ENCODE data around the gene MYO5A.
"Not testable (repeated sequence)": the region's sequence is repeated elsewhere in the genome, so short reads cannot be mapped to it uniquely, and the experiment has no call there.

The MYO5A gene

DNA sequence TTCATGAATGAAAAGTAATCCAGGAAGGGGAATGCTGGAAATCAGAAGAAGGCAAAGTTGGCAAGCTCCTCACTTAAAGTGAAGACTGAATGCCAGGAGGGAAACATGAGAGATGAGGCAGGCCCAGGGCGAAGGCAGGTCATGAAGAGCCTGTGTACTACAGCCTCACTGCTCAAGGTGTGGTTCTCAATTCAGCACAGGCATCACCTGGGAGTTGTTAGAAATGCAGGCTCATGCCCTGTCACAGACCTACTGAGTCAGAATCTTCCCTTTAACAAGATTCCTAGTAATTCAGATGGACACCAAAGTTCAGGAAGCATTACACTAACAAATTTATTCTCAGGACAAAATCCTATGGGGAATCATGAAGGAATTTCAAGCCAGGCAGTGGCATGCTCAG is 14.2 kb downstream of the MYO5A start:
- H3F3A ChIP-seq (ENCODE audit: low read depth), result no peaks in the 10 kb centered on the region
- no peaks in the 10 kb centered on the region for H3K36me3 ChIP-seq (ENCODE audit: insufficient read depth, low read length)
- H2AFZ ChIP-seq (ENCODE audit: low read length), result no peak overlapping the region
- H3K4me3 ChIP-seq (ENCODE audit: low read length, poor library complexity, severe bottlenecking), result no peak overlapping the region
- no peak overlapping the region for H3K9ac ChIP-seq (ENCODE audit: low read depth, low read length, poor library complexity, severe bottlenecking)
- no peaks in the 10 kb centered on the region for H3K9me3 ChIP-seq (ENCODE audit: insufficient read depth, low read depth, low read length)
- H3K27me3 ChIP-seq (ENCODE audit: insufficient read depth, low read length, poor library complexity, severe bottlenecking), result no peaks in the 10 kb centered on the region
- no peaks in the 10 kb centered on the region for H4K20me1 ChIP-seq (ENCODE audit: insufficient read depth, low read length, poor library complexity, severe bottlenecking)
- no peaks in the 10 kb centered on the region for H3K9me2 ChIP-seq (replicated peaks; ENCODE audit: low read depth, low read length)
- peaks cover 59% of the 10 kb centered on the region for H3K79me2 ChIP-seq (ENCODE audit: insufficient read depth, low read length)
- TF ChIP-seq, protein P1, sequence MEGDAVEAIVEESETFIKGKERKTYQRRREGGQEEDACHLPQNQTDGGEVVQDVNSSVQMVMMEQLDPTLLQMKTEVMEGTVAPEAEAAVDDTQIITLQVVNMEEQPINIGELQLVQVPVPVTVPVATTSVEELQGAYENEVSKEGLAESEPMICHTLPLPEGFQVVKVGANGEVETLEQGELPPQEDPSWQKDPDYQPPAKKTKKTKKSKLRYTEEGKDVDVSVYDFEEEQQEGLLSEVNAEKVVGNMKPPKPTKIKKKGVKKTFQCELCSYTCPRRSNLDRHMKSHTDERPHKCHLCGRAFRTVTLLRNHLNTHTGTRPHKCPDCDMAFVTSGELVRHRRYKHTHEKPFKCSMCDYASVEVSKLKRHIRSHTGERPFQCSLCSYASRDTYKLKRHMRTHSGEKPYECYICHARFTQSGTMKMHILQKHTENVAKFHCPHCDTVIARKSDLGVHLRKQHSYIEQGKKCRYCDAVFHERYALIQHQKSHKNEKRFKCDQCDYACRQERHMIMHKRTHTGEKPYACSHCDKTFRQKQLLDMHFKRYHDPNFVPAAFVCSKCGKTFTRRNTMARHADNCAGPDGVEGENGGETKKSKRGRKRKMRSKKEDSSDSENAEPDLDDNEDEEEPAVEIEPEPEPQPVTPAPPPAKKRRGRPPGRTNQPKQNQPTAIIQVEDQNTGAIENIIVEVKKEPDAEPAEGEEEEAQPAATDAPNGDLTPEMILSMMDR (conservative IDR thresholded peaks at IDR 0.05; ENCODE audit: low read length), result no peak
- TF ChIP-seq EZH2phosphoT487 (IDR thresholded peaks at IDR 0.05; ENCODE audit: borderline replicate concordance), result no peak
- peaks cover 17% of the 10 kb centered on the region for H3K4me1 ChIP-seq (ENCODE audit: insufficient read depth, low read length, poor library complexity, severe bottlenecking)
- no peak overlapping the region for H3K4me2 ChIP-seq (ENCODE audit: low read depth, low read length, poor library complexity, severe bottlenecking)

DNA sequence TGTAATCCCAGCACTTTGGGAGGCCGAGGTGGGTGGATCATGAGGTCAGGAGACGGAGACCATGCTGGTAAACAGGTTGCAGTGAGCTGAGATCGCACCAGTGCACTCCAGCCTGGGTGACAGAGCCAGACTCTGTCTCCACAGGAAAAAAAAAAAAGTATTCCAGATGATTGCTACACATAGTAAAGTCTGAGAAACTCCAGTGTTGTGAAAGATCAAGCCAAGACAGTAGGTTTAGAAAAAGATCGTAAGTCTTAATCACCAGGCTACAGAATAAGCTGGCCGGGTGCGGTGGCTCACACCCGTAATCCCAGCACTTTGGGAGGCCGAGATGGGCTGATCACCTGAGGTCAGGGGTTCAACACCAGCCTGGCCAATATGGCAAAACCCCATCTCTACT is 15.8 kb downstream of the MYO5A start:
- not testable (repeated sequence) for H3K9ac ChIP-seq (ENCODE audit: low read depth, low read length, poor library complexity, severe bottlenecking); H3K27me3 ChIP-seq (ENCODE audit: insufficient read depth, low read length, poor library complexity, severe bottlenecking); H3F3A ChIP-seq (ENCODE audit: low read depth); H3K9me2 ChIP-seq (replicated peaks; ENCODE audit: low read depth, low read length); H3K4me2 ChIP-seq (ENCODE audit: low read depth, low read length, poor library complexity, severe bottlenecking); H4K20me1 ChIP-seq (ENCODE audit: insufficient read depth, low read length, poor library complexity, severe bottlenecking); H3K4me3 ChIP-seq (ENCODE audit: low read length, poor library complexity, severe bottlenecking); H3K36me3 ChIP-seq (ENCODE audit: insufficient read depth, low read length); H2AFZ ChIP-seq (ENCODE audit: low read length); H3K4me1 ChIP-seq (ENCODE audit: insufficient read depth, low read length, poor library complexity, severe bottlenecking); H3K9me3 ChIP-seq (ENCODE audit: insufficient read depth, low read depth, low read length)
- peaks cover 60% of the 10 kb centered on the region for H3K79me2 ChIP-seq (ENCODE audit: insufficient read depth, low read length)

DNA sequence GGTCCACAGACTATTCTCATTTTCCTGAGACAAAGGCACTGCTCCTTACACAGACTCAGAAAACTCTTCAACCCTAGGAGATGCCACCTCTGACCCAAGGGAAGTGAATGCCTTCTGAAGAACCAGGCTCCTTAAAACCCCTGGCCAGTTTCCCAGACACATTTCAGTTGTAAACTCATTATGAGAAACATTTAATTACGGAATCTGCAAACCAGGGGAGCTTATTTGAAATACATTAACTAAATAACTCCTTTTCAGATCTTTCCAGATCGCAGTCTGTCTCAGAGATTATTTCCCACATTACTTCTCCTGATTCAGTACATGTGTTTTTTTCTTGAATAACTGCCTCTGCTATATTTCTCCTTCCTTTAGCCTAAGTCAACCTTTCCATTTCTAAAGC is 17.6 kb downstream of the MYO5A start:
- Histone ChIP-seq H3K4me3 (ENCODE audit: low read length, poor library complexity, severe bottlenecking) (no peak overlapping the region), H3K36me3 (ENCODE audit: insufficient read depth, low read length) (no peaks in the 10 kb centered on the region), H3K9ac (ENCODE audit: low read depth, low read length, poor library complexity, severe bottlenecking) (no peak overlapping the region), H4K20me1 (ENCODE audit: insufficient read depth, low read length, poor library complexity, severe bottlenecking) (no peaks in the 10 kb centered on the region), H2AFZ (ENCODE audit: low read length) (no peak overlapping the region), H3K9me3 (ENCODE audit: insufficient read depth, low read depth, low read length) (no peaks in the 10 kb centered on the region), H3F3A (ENCODE audit: low read depth) (no peaks in the 10 kb centered on the region), H3K4me2 (ENCODE audit: low read depth, low read length, poor library complexity, severe bottlenecking) (no peak overlapping the region), H3K4me1 (ENCODE audit: insufficient read depth, low read length, poor library complexity, severe bottlenecking) (peaks cover 4% of the 10 kb centered on the region), H3K9me2 (replicated peaks; ENCODE audit: low read depth, low read length) (no peaks in the 10 kb centered on the region), H3K27me3 (ENCODE audit: insufficient read depth, low read length, poor library complexity, severe bottlenecking) (no peaks in the 10 kb centered on the region), H3K79me2 (ENCODE audit: insufficient read depth, low read length) (peaks cover 55% of the 10 kb centered on the region)
- no peak for TF ChIP-seq EZH2phosphoT487 (IDR thresholded peaks at IDR 0.05; ENCODE audit: borderline replicate concordance)
- TF ChIP-seq, protein P1 (conservative IDR thresholded peaks at IDR 0.05; ENCODE audit: low read length), result no peak

DNA sequence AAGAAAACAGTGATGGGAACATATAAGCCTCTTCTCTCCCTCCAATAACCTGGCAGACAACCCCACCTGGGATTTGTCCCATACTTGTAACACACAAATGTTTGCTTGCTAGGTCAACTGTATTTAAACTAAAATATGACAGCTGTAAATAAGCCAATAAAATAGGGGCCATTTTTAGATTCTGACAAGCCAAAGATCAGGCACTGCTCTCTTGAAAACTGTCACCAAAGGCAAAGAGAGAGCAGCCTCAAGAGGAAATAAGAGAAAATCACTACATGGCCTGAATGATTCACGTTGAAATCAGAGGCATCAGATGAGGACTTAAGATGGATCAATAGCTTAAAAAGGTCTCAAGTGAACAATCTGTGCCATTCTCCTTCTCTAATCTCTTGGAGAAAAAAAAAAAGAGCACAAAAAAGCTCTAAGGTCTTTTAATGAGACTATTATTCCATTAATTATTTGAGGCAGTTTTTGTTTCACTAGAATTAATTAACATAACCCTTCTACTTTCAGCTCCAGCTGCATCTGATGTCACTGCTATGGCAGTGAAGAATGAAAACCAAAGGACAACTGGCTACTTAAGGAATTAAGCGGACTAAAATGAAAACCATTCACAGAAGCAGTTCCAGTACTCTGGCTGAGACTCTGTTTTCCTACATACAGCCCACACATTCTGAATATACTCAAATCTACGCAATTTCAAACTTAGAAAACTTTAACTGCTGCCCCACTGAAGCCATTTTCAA is 19.0 kb downstream of the MYO5A start:
- Histone ChIP-seq H3K9me2 (replicated peaks; ENCODE audit: low read depth, low read length) (no peaks in the 10 kb centered on the region), H3K79me2 (ENCODE audit: insufficient read depth, low read length) (peaks cover 53% of the 10 kb centered on the region), H3K9me3 (ENCODE audit: insufficient read depth, low read depth, low read length) (no peaks in the 10 kb centered on the region), H4K20me1 (ENCODE audit: insufficient read depth, low read length, poor library complexity, severe bottlenecking) (no peaks in the 10 kb centered on the region), H3K27me3 (ENCODE audit: insufficient read depth, low read length, poor library complexity, severe bottlenecking) (no peaks in the 10 kb centered on the region), H3K4me2 (ENCODE audit: low read depth, low read length, poor library complexity, severe bottlenecking) (no peak overlapping the region), H3K4me1 (ENCODE audit: insufficient read depth, low read length, poor library complexity, severe bottlenecking) (no peaks in the 10 kb centered on the region), H3F3A (ENCODE audit: low read depth) (no peaks in the 10 kb centered on the region), H3K4me3 (ENCODE audit: low read length, poor library complexity, severe bottlenecking) (no peak overlapping the region), H3K9ac (ENCODE audit: low read depth, low read length, poor library complexity, severe bottlenecking) (no peak overlapping the region), H3K36me3 (ENCODE audit: insufficient read depth, low read length) (no peaks in the 10 kb centered on the region), H2AFZ (ENCODE audit: low read length) (no peak overlapping the region)
- no peak for TF ChIP-seq EZH2phosphoT487 (IDR thresholded peaks at IDR 0.05; ENCODE audit: borderline replicate concordance)
- TF ChIP-seq, protein P1 (conservative IDR thresholded peaks at IDR 0.05; ENCODE audit: low read length), result no peak

Data from Loucy (cell line).